Measurements from ENCODE around the gene FOLR2. TPM values are rescaled to one million over a fixed set of nuclear protein-coding genes. Genes with fewer than 3 reads are reported as not detected.
"Not testable (repeated sequence)": the region's sequence is repeated elsewhere in the genome, so short reads cannot be mapped to it uniquely, and the experiment has no call there.

Gene FOLR2
- total RNA-seq, 4 donors from 2014 or later: 6.6 to 12.5 (median 7.7) TPM

GRCh38 chr11:72204886-72205285 lies 11.7 kb upstream of the FOLR2 start:
- DNase-seq (ENCODE audit: low spot score in 2 of 2): no peak
- no peak for TF ChIP-seq POLR2A (IDR thresholded peaks at IDR 0.05)
- no peak for TF ChIP-seq CTCF (IDR thresholded peaks at IDR 0.05)
- intact Hi-C loops (cut with DNase I; ENCODE audit: low total_unique reads): no loop called here

GRCh38 chr11:72206794-72207193 lies 9.8 kb upstream of the FOLR2 start:
- H3K4me3 ChIP-seq (ENCODE audit: low read depth, poor library complexity, severe bottlenecking); intact Hi-C loops (cut with DNase I; ENCODE audit: low total_unique reads): not testable (repeated sequence)
- WGBS, 2 donors: 81% methylated on average over 2 of the region's 2 CpGs
- DNase-seq (ENCODE audit: low spot score in 2 of 2): peak in 1 of 2 donors; percentile 39

More at GRCh38 chr11:72204886-72205285, 11.7 kb upstream of the FOLR2 start:
- H3K4me3 ChIP-seq (ENCODE audit: low read depth, poor library complexity, severe bottlenecking): no peak overlapping the region

- WGBS, 2 donors: 83% methylated on average over 3 of the region's 3 CpGs
- intact Hi-C loops (cut with DNase I; ENCODE audit: low total_unique reads): no loop called here
- H3K4me3 ChIP-seq (ENCODE audit: low read depth, poor library complexity, severe bottlenecking): no peak overlapping the region
- DNase-seq (ENCODE audit: low spot score in 2 of 2): peak in 1 of 2 donors; percentile 20
- TF ChIP-seq POLR2A (IDR thresholded peaks at IDR 0.05): no peak
- TF ChIP-seq CTCF (IDR thresholded peaks at IDR 0.05): no peak
Measured at GRCh38 chr11:72208281-72208680, 8.3 kb upstream of the FOLR2 start.

GRCh38 chr11:72209101-72209500 lies 7.5 kb upstream of the FOLR2 start:
- WGBS, 2 donors: 76 to 79% methylated on average over 4 of the region's 4 CpGs
- DNase-seq (ENCODE audit: low spot score in 2 of 2): peak in 1 of 2 donors; percentile 73
- TF ChIP-seq POLR2A (IDR thresholded peaks at IDR 0.05) (no peak), CTCF (IDR thresholded peaks at IDR 0.05) (no peak)

GRCh38 chr11:72217841-72218240 lies 1.2 kb downstream of the FOLR2 start:
- WGBS, 2 donors: 37 to 48% methylated on average over 2 of the region's 2 CpGs
- DNase-seq (ENCODE audit: low spot score in 2 of 2): no peak
- intact Hi-C loops (cut with DNase I; ENCODE audit: low total_unique reads): no loop called here
- H3K4me3 ChIP-seq (ENCODE audit: low read depth, poor library complexity, severe bottlenecking): no peak overlapping the region
- TF ChIP-seq CTCF (IDR thresholded peaks at IDR 0.05): no peak
- TF ChIP-seq POLR2A (IDR thresholded peaks at IDR 0.05): no peak

More at GRCh38 chr11:72209101-72209500, 7.5 kb upstream of the FOLR2 start:
- intact Hi-C loops (cut with DNase I; ENCODE audit: low total_unique reads): no loop called here
- H3K4me3 ChIP-seq (ENCODE audit: low read depth, poor library complexity, severe bottlenecking): no peak overlapping the region

GRCh38 chr11:72218251-72218745 lies 1.7 kb downstream of the FOLR2 start:
- WGBS, 2 donors: 87 to 93% methylated on average over 5 of the region's 5 CpGs
- no peak for DNase-seq (ENCODE audit: low spot score in 2 of 2)
- intact Hi-C loops (cut with DNase I; ENCODE audit: low total_unique reads): no loop called here
- TF ChIP-seq POLR2A (IDR thresholded peaks at IDR 0.05): no peak
- no peak for TF ChIP-seq CTCF (IDR thresholded peaks at IDR 0.05)
- H3K4me3 ChIP-seq (ENCODE audit: low read depth, poor library complexity, severe bottlenecking): no peak overlapping the region

Measured in lower leg skin (tissue), 4 donors.